Loucy (cell line): Measurements from ENCODE around the gene KRT3.

Source experiments
- CTCF ChIP-seq: fragments of 200-600 bp; sonication (generic); conservative IDR thresholded peaks from 2 replicates; pipeline ENCODE4 v1.5.1; 2014; ENCODE audit warnings: mild to moderate bottlenecking, antibody characterized with exemption, low read length
- EZH2phosphoT487 ChIP-seq: fragments of 200-600 bp; IDR thresholded peaks from 2 replicates; pipeline ENCODE4 v1.6.1; 2018; ENCODE audit warnings: antibody characterized with exemption, mild to moderate bottlenecking, moderate library complexity, borderline replicate concordance

- TF ChIP-seq CTCF = no peak
- no peak for TF ChIP-seq EZH2phosphoT487
These were observed 15.5 kb upstream of the KRT3 start for GRCh38 chr12:52811191-52812072.
